NB4 (cell line): ENCODE results near the gene DRD3.
A peak's percentile ranks its signal among the peaks of the same experiment; 100 is the strongest.

ENCODE experiments used
- DNase-seq: peaks from one replicate; pipeline ENCODE4 v3.0.0; 2010; ENCODE audit warnings: low read depth
- H3K4me3 ChIP-seq: one replicate; pipeline ENCODE4 v1.5.1; 2011; ENCODE audit warnings: mild to moderate bottlenecking, low read depth, low read length, moderate library complexity
- MYC ChIP-seq: IDR thresholded peaks from 2 replicates; pipeline ENCODE4 v1.6.1; 2011; ENCODE audit warnings: low read depth, low read length
- POLR2A ChIP-seq: IDR thresholded peaks from 2 replicates; pipeline ENCODE4 v1.6.1; 2011; ENCODE audit warnings: mild to moderate bottlenecking; ENCODE audit not compliant: insufficient read length; ENCODE audit errors: extremely low read depth
- TF ChIP-seq, protein P1 (sequence below): IDR thresholded peaks from one replicate; pipeline ENCODE4 v1.5.1; 2012; ENCODE audit warnings: low read depth, low read length
- TF ChIP-seq, protein P2 (sequence below): IDR thresholded peaks from 2 replicates; pipeline ENCODE4 v1.6.1; 2011; ENCODE audit warnings: low read depth, low read length

Gene DRD3

DNA sequence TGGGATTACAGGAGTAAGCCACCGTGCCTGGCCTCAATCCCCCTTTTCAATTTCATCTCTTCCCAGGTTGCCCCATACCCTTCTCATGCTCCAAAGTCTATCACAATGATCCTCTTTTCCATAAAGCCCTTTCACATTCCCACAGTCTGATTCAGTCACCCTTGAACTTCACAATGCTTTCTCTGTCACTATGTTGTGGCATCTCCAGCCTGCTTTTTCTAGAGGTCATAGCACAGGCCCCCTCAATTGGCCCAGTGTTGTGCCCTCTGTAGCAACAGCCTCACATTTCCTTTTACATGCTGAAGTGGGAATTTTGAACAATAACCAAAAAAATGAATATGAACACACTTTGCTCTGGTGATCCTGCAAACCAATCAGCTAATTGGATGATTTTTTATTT lies 21.5 kb downstream of the DRD3 start:
- no peak for DNase-seq
- TF ChIP-seq POLR2A (no peak), MYC (no peak)
- TF ChIP-seq, protein P1, sequence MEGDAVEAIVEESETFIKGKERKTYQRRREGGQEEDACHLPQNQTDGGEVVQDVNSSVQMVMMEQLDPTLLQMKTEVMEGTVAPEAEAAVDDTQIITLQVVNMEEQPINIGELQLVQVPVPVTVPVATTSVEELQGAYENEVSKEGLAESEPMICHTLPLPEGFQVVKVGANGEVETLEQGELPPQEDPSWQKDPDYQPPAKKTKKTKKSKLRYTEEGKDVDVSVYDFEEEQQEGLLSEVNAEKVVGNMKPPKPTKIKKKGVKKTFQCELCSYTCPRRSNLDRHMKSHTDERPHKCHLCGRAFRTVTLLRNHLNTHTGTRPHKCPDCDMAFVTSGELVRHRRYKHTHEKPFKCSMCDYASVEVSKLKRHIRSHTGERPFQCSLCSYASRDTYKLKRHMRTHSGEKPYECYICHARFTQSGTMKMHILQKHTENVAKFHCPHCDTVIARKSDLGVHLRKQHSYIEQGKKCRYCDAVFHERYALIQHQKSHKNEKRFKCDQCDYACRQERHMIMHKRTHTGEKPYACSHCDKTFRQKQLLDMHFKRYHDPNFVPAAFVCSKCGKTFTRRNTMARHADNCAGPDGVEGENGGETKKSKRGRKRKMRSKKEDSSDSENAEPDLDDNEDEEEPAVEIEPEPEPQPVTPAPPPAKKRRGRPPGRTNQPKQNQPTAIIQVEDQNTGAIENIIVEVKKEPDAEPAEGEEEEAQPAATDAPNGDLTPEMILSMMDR: no peak
- TF ChIP-seq, protein P2, sequence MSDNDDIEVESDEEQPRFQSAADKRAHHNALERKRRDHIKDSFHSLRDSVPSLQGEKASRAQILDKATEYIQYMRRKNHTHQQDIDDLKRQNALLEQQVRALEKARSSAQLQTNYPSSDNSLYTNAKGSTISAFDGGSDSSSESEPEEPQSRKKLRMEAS: no peak
- no peak overlapping the region for H3K4me3 ChIP-seq

DNA sequence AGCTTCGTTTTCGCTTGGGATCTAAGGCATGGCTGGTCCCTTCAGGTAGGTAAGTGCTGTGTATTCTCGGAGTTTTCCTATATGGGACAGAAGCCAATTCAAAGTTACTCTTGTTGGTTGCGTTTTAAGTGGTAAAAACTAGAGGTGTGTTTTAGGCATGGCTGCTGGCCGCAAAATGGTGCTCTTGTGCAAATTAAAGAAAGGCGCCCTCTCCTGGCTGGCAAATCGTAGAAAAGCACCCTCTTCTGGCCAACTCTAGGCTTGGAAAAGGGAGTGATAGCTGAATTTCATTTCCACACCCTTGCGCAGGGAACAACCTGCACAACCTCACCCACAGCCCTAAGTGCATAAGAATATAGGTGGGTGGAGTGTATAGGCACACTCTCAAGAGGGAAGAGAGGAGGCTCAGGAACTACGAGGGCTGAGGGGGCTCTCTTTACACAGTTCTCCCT lies 23.5 kb downstream of the DRD3 start:
- TF ChIP-seq MYC (no peak), POLR2A (no peak)
- TF ChIP-seq, protein P1: peak; percentile 65
- TF ChIP-seq, protein P2: no peak
- no peak overlapping the region for H3K4me3 ChIP-seq
- DNase-seq: peak; percentile 57

DNA sequence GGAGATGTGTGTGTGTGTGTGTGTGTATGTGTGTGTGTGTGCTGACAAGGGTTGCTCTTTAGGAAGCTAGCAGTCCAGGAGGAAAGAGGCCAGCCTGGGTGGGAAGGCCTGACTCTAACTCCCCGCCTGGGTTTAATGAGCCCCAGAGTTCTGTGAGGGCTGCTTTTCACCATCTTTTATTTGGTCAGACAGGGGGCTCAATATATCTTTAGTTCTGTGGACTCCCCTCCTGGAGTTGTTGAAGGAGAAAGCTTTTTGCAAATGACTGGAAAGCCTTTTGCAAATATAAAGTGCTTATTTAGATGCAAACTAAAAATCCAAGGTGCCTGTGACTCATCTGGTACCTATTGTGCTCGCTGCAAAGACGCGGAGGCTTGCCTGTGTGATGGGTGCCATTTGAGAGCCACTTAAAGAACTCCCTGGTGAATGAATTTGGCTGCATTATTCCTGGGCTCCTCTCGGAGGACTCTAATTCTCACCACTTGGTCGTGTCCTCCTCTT lies 24.5 kb downstream of the DRD3 start:
- TF ChIP-seq, protein P2: no peak
- no peak for TF ChIP-seq POLR2A
- TF ChIP-seq, protein P1: no peak
- no peak for TF ChIP-seq MYC
- H3K4me3 ChIP-seq: no peak overlapping the region
- no peak for DNase-seq

DNA sequence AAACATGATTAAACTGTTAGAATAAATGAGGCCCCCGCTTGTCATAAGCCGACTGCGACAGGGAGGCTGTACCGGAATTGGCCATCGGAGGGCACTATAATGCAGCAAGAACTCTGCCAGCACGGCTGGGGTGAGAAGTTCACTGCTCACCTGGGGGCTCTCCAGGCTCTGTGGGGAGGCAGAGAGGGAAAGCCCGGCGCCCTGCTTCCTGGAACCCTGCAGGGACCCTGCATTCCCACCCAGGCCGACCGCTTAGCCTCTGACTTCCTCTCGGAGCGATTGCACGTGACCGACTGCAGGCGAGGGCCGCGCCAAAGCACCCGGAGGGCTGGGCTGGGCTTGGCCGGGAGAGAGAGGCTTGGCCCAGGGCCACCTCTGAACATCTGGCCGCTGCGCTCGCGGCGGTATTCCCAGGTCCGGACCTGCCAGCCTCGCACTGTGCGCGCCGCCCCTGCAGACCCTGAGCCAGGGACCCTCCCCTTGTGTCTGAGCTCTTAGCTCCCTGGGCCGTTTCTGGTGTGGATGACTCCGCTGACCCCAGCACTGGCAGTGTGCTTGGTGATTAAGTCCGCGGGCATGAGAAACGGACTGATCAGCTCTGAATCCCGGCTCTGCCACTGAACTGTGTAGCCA lies 26.2 kb downstream of the DRD3 start:
- H3K4me3 ChIP-seq: no peak overlapping the region
- DNase-seq: peak; percentile 63
- no peak for TF ChIP-seq POLR2A
- TF ChIP-seq, protein P1: peak; percentile 78

DNA sequence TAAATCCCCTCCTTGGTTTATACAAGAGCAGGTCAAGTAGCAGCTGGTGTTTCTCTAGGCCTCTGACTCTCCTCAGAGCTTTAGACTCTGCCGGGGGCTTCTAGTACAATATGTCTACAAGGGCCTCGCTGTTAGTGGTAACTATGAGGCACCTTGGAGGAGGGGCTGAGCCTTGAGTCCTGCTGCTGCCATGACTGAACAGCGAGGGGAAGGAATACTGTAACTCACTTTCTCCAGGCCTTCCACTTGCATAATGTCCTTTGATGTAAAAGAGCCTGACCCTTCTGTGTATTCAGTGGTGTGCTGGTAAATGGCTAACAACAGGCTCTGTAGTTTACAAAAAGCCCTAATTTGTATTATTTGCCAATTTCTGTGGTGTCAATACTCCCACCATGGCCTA lies 27.8 kb downstream of the DRD3 start:
- TF ChIP-seq POLR2A (no peak), MYC (no peak)
- TF ChIP-seq, protein P2: no peak
- TF ChIP-seq, protein P1: no peak
- no peak overlapping the region for H3K4me3 ChIP-seq
- DNase-seq: no peak

DNA sequence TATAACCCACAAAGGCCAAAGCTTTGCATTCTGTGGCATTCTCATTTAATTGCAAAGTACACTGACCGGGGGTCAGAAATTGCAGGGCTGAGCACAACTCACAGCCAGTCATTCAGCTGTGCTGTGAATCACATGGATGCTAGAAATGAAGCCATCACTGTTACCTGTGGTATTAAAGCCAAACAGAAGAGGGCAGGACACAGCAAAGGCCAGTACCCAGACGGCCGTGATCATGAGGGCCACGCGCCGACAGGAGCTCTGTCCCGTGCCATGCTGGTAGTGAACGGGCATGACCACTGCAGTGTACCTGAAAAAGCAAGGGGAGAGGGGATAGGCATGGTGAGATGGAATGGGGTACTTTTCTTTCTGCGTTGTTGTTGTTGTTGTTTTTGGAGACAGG lies 31.6 kb downstream of the DRD3 start:
- TF ChIP-seq MYC: no peak
- TF ChIP-seq, protein P1: no peak
- TF ChIP-seq, protein P2: no peak
- no peak overlapping the region for H3K4me3 ChIP-seq
- no peak for DNase-seq
